Right ventricle myocardium superior (tissue), 1 donor: ENCODE measurements around the gene KMT2C. TPM values are rescaled to one million over a fixed set of nuclear protein-coding genes. Genes with fewer than 3 reads are reported as not detected.
"Not testable (repeated sequence)": the region's sequence is repeated elsewhere in the genome, so short reads cannot be mapped to it uniquely, and the experiment has no call there.

ENCODE experiments used
- ATAC-seq: fragments of 200-7000 bp; cut with Tn5 transposase; one replicate; pipeline ENCODE4 v1.9.1; 2020; ENCODE audit warnings: mild to moderate bottlenecking; ENCODE audit not compliant: poor library complexity
- DNase-seq: peaks from one replicate; pipeline ENCODE4 v3.0.0-alpha.2; 2020
- intact Hi-C: fragments of 100-400 bp; cut with DNase I; formaldehyde crosslinking; loops from one replicate; pipeline ENCODE4 v1.11.2; 2022
- total RNA-seq: library from RNA; stranded (reverse); fragmentation: NEBNext Ultra II Directional; extraction: Animal tissue kit (Norgen Biotek cat#: 25700); gene quantifications from one replicate; pipeline ENCODE4 v1.2.1, GENCODE V29; 2021
- donor health status: DM: no; HTN: yes; CAD: no; lungs with severe emphysema.

Gene KMT2C
- total RNA-seq, 1 donor from 2014 or later = 34.8 TPM

DNA sequence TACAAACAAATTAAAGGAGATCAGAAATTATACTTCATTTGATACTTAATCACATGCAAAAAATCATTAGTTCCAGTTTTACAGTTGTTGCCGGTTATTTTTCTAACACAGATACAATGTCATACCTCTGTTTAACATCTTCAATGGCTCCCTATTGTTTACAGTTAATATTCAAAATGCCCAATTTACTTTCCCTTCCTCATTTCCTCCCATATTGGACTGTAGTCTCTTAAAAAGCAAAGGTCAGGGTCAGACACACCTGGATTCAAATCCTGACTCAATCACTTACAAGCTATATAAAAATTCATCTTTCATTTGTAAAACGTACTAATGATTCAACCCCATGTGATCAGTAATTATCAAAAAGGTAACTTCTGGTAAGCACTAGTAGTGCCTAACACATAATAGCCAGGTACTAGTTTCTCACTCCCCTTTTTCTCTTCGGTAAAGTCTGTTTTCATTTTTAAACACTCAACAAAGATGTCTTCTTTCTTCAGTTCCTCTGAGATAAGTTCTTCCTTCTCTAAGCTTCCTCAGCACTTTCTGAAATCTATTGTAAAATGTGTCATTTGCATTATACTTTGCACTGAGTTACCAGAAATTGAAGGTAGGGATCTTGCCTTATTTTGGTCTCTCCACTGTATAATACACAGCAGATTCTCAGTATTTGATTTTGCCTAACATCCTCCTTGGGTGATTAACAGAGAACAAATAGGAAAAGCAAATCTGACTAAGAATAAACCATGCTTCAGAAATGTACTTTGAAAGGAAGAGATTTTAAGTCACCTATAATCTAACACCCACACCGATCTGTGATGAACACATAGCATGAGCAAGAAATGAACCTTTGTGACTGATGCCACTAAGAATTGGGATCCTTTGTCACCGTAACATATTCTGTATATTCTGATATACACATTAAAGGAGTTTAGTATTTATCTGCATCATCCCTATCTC, 16.1 kb downstream of the KMT2C start:
- ATAC-seq (no peak), DNase-seq (no peak)
- intact Hi-C loops = no loop called here

- DNase-seq (no peak), ATAC-seq (no peak)
- intact Hi-C loops = no loop called here
These were observed 21.0 kb downstream of the KMT2C start for GRCh38 chr7:152414779-152415178.

GRCh38 chr7:152411389-152411788, 24.4 kb downstream of the KMT2C start:
- ATAC-seq (peak; percentile 45), DNase-seq (no peak)
- intact Hi-C loops = no loop called here

GRCh38 chr7:152406491-152406890, 29.3 kb downstream of the KMT2C start:
- peak; percentile 3 for ATAC-seq

GRCh38 chr7:152406030-152406429, 29.8 kb downstream of the KMT2C start:
- ATAC-seq, intact Hi-C loops, DNase-seq: not testable (repeated sequence)

More at GRCh38 chr7:152406491-152406890, 29.3 kb downstream of the KMT2C start:
- no peak for DNase-seq
- intact Hi-C loops = no loop called here

- ATAC-seq = peak; percentile 5
- no peak for DNase-seq
- intact Hi-C loops = no loop called here
These were observed 32.1 kb downstream of the KMT2C start for GRCh38 chr7:152403726-152404125.

- intact Hi-C loops = no loop called here
- no peak for ATAC-seq
These were observed 33.2 kb downstream of the KMT2C start for GRCh38 chr7:152402384-152403250.

DNA sequence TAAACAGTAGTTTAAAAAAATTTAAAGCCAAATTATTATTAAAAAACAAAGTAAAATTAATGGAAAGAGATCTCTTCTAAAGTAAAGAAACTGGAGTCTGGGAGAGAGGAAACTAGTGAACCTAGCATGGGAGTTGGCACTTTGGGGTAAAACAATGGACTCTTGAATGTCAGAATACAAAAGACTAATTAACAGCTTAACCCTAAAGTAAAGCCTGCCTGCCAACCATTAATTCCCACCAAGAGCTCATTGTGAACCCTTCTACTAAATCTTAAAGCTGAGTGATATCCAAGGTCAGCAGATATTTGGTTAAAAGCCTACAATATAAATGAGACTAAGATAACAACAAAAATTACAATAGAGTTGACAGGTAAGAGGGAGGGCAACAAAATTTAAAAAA, 36.5 kb downstream of the KMT2C start:
- intact Hi-C loops = no loop called here
- DNase-seq (no peak), ATAC-seq (no peak)

More at GRCh38 chr7:152402384-152403250, 33.2 kb downstream of the KMT2C start:
- no peak for DNase-seq

DNA sequence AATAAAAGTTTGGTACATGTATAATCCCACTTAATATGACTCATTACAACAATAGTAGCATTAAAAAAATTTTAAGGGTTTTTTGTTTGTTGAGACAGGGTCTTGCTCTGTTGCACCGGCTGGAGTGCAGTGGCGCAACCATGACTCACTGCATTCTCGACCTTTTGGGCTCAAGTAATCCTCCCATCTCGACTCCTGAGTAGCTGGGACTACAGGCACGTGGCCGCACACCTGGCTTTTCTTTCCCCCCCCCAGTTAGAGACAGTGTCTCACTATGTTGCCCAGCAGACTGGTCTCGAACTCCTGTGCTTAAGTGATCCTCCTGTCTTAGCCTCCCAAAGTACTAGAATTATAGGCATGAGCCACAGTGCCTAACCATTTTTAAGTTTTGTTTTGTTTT, 40.7 kb downstream of the KMT2C start:
- intact Hi-C loops = no loop called here
- ATAC-seq (no peak), DNase-seq (no peak)

GRCh38 chr7:152394214-152394613, 41.6 kb downstream of the KMT2C start:
- ATAC-seq = peak; percentile 79
- DNase-seq, intact Hi-C loops: not testable (repeated sequence)

DNA sequence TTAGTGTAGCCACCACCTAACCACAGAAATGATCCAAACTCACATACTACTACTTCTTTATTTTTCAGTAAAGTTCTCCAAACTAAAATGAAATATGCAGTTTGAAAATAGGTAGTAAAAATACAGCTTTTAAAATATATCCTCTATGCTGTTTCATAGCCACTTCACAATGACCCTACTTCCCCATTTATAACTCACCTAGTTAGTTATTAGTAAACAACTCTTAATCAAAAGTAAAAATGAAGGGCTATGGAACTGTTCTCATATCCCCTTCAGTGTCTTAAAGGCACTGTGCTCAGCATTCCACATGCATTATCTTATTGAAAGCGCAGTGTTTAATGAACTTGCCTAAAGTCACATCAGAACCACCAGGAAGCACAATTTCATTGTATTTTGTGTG, 43.5 kb downstream of the KMT2C start:
- ATAC-seq (no peak), DNase-seq (no peak)
- intact Hi-C loops = no loop called here

DNA sequence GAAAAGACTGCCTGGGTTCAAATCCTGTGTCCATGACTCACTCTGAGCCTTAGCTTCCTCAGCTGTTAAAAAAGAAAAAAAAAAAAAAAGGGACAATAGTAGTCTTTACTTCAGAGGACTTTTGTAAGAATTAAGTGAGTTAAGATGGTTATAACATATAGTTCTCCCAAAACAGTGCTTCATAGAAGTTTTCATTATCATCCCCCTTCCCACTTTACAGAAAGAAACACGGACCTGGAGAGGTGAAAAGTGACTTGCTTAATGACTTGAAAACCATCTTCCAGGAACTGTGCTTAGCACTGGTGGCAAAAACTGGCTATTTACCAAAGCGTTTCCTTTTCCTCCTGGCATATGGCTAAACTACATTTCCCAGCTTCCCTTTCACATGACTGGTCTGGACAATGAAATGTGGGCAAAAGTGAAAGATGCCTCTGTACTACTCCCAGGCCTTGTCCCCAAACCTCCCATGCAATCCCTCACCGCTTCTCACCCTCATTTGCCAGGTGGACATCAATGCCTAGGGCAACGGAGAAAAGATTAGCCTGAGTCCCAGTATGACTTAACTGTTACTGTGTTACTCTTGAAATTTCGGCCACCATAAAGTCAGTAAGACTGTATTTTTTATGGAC, 49.6 kb downstream of the KMT2C start:
- DNase-seq, intact Hi-C loops: not testable (repeated sequence)
- ATAC-seq = peak; percentile 44

- intact Hi-C loops, ATAC-seq, DNase-seq: not testable (repeated sequence)
These were observed 51.3 kb downstream of the KMT2C start for GRCh38 chr7:152384235-152385200.

GRCh38 chr7:152383341-152384234, 52.2 kb downstream of the KMT2C start:
- intact Hi-C loops = no loop called here
- DNase-seq (no peak), ATAC-seq (no peak)

GRCh38 chr7:152382244-152382643, 53.6 kb downstream of the KMT2C start:
- no peak for ATAC-seq
- intact Hi-C loops = no loop called here
- no peak for DNase-seq

- ATAC-seq = peak; percentile 42
- DNase-seq, intact Hi-C loops: not testable (repeated sequence)
These were observed 54.7 kb downstream of the KMT2C start for GRCh38 chr7:152380931-152381578.
